Measurements from ENCODE around the gene RERE. TPM values are rescaled to one million over a fixed set of nuclear protein-coding genes. Genes with fewer than 3 reads are reported as not detected.

Gene RERE
- polyA plus RNA-seq, 3 donors from 2014 or later: 3.8 to 5.9 (median 3.8) TPM

- no peak for DNase-seq
- Mint-ChIP-seq H3K27ac (peak overlapping the region in 1 of 6 donors; percentile 72), H3K9me3 (no peaks in the 10 kb centered on the region), H3K36me3 (peaks cover 0 to 4% (median 0%) of the 10 kb centered on the region in 3 donors), H3K4me1 (peaks cover 69 to 78% of the 10 kb centered on the region in 2 donors), H3K27me3 (ENCODE audit: low read depth in 3 of 3) (peaks cover 0 to 2% (median 0%) of the 10 kb centered on the region in 3 donors), H3K4me3 (peak overlapping the region; percentile 21 to 73 (median 33))
Observed at GRCh38 chr1:8379513-8380186, 437.8 kb downstream of the RERE start.

GRCh38 chr1:8378981-8379470 is 438.4 kb downstream of the RERE start:
- Mint-ChIP-seq H3K27ac (peak overlapping the region in 4 of 6 donors; percentile 49 to 91 (median 66)), H3K4me1 (peaks cover 66 to 75% of the 10 kb centered on the region in 2 donors), H3K27me3 (ENCODE audit: low read depth in 3 of 3) (peaks cover 0 to 2% (median 0%) of the 10 kb centered on the region in 3 donors), H3K36me3 (peaks cover 0 to 4% (median 0%) of the 10 kb centered on the region in 3 donors), H3K9me3 (no peaks in the 10 kb centered on the region), H3K4me3 (peak overlapping the region in 4 of 5 donors; percentile 30 to 73 (median 49))
- DNase-seq: peak; percentile 17 to 22 (median 19)

- H3K4me1 Mint-ChIP-seq: peaks cover 59 to 71% of the 10 kb centered on the region in 2 donors
- no peak for DNase-seq
- H3K9me3 Mint-ChIP-seq: no peaks in the 10 kb centered on the region
- no peak overlapping the region for H3K4me3 Mint-ChIP-seq
- peaks cover 0 to 4% (median 0%) of the 10 kb centered on the region in 3 donors for H3K36me3 Mint-ChIP-seq
- no peak overlapping the region for H3K27ac Mint-ChIP-seq
- H3K27me3 Mint-ChIP-seq (ENCODE audit: low read depth in 3 of 3): peaks cover 0 to 2% (median 0%) of the 10 kb centered on the region in 3 donors
Observed at GRCh38 chr1:8378178-8378577, 439.3 kb downstream of the RERE start.

DNA sequence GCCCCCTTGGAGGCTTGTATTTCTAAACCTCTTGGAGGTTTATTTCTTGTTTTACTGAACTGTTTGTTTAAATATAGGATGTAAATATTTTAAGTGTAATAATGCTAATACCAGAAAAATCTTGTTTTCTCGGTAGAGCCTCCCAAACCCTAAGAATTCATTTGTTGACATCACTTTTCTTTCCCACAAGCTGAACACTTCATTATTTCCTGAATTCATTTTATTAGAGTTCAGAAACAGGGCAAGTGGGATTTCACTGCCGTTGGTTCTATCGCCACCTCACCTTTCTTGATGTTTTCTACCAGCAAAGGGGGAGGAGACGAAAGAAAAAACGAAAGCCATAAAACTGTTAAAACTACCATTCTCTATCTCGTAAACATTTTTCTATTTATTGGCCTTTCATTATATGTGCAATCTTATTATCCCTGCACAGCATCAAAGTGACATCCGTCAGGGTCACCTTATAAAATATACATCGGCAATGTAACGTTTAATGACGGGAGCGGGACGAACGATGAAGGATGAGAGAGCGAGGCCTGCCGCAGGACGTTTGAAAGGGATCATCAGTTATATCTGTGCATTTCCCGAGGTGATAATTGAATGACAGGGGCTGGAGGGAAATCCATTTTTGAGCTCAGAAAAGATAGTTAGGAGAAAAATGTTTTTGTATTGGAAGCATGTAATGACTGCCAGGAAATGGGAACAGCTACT is 440.0 kb downstream of the RERE start:
- peak overlapping the region in 1 of 6 donors; percentile 6 for H3K27ac Mint-ChIP-seq
- H3K4me1 Mint-ChIP-seq: peaks cover 51 to 64% of the 10 kb centered on the region in 2 donors
- H3K36me3 Mint-ChIP-seq: peaks cover 0 to 4% (median 0%) of the 10 kb centered on the region in 3 donors
- no peak overlapping the region for H3K4me3 Mint-ChIP-seq
- DNase-seq: no peak
- H3K27me3 Mint-ChIP-seq (ENCODE audit: low read depth in 3 of 3): peaks cover 0 to 2% (median 0%) of the 10 kb centered on the region in 3 donors
- no peaks in the 10 kb centered on the region for H3K9me3 Mint-ChIP-seq

DNA sequence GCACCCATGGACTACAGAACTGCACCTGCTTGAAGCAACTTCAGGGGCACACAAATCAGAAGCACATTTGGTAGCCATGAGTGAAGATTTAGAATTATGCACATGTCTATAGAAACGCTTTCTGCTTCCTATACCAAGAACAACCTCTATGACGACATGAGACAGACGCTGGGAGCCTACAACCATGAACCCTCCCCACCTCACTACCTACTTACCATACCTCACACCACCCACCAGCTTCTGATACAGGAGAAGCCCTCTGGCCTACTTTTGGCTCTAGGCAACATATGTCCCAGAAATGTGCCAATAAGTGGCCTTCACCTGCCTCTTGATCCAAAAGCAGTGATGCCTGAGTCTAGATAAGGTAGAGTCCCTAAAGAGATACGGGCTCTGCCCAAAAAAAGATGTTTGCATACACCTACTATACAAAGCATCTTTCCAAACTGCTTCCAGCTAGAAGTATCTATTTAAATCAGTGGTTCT is 441.0 kb downstream of the RERE start:
- Mint-ChIP-seq H3K27me3 (ENCODE audit: low read depth in 3 of 3) (peaks cover 0 to 2% (median 0%) of the 10 kb centered on the region in 3 donors), H3K4me3 (no peak overlapping the region), H3K36me3 (peaks cover 0 to 4% (median 0%) of the 10 kb centered on the region in 3 donors), H3K27ac (peak overlapping the region in 2 of 6 donors; percentile 1 to 45), H3K4me1 (peaks cover 44 to 55% of the 10 kb centered on the region in 2 donors), H3K9me3 (no peaks in the 10 kb centered on the region)
- DNase-seq: no peak

DNA sequence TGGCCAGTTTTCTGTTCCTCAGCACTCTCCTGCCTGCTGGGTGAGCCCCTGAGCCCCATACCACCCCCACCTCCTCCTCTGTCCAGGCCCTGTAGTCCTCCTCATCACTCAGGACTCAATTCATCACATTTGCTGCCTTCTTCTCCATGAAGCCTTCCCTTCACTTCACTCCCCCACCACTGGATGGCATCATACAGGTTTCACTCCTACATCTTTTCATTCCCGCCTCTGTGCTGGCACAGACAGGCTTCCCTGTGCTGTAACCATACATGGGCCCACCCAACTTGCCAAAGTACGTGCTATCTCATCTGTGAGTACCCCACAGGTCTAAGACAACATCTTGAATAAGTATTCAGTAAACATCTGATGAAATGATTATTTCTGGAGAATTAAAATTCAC is 442.6 kb downstream of the RERE start:
- H3K27me3 Mint-ChIP-seq (ENCODE audit: low read depth in 3 of 3): no peaks in the 10 kb centered on the region
- peaks cover 34 to 42% of the 10 kb centered on the region in 2 donors for H3K4me1 Mint-ChIP-seq
- no peak overlapping the region for H3K27ac Mint-ChIP-seq
- H3K9me3 Mint-ChIP-seq: no peaks in the 10 kb centered on the region
- H3K36me3 Mint-ChIP-seq: no peaks in the 10 kb centered on the region
- no peak overlapping the region for H3K4me3 Mint-ChIP-seq
- no peak for DNase-seq

GRCh38 chr1:8374356-8374755 is 443.1 kb downstream of the RERE start:
- no peaks in the 10 kb centered on the region for H3K9me3 Mint-ChIP-seq
- H3K27me3 Mint-ChIP-seq (ENCODE audit: low read depth in 3 of 3): no peaks in the 10 kb centered on the region
- H3K4me1 Mint-ChIP-seq: peaks cover 32 to 42% of the 10 kb centered on the region in 2 donors
- no peak overlapping the region for H3K27ac Mint-ChIP-seq
- no peak for DNase-seq
- H3K4me3 Mint-ChIP-seq: no peak overlapping the region
- H3K36me3 Mint-ChIP-seq: no peaks in the 10 kb centered on the region

- H3K9me3 Mint-ChIP-seq: no peaks in the 10 kb centered on the region
- H3K36me3 Mint-ChIP-seq: no peaks in the 10 kb centered on the region
- H3K27ac Mint-ChIP-seq: peak overlapping the region in 1 of 6 donors; percentile 34
- no peak overlapping the region for H3K4me3 Mint-ChIP-seq
- DNase-seq: no peak
- H3K27me3 Mint-ChIP-seq (ENCODE audit: low read depth in 3 of 3): no peaks in the 10 kb centered on the region
- H3K4me1 Mint-ChIP-seq: peaks cover 32 to 41% of the 10 kb centered on the region in 2 donors
Observed at GRCh38 chr1:8373581-8374241, 443.7 kb downstream of the RERE start.

DNA sequence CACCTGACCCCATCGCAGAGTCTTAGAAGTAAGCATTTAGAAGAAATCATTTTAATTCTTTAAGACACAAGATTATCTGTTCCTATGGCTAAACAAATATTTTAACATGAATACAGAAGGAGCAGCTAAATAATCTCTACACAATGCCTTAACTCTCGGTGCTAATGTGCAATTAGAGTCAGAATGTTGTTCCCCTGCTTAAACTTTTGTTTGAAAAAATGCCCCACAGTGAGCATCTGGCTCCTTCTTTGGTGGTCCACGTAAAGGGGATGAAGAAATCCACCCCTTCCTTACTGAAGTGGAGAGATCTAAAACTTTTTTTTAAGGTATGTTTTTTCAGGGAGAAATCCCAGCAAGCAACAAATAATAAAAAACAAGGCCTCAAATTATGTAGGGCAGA is 444.3 kb downstream of the RERE start:
- H3K27ac Mint-ChIP-seq: no peak overlapping the region
- no peaks in the 10 kb centered on the region for H3K9me3 Mint-ChIP-seq
- DNase-seq: no peak
- H3K4me1 Mint-ChIP-seq: peaks cover 27 to 35% of the 10 kb centered on the region in 2 donors
- H3K36me3 Mint-ChIP-seq: no peaks in the 10 kb centered on the region
- H3K4me3 Mint-ChIP-seq: no peak overlapping the region
- H3K27me3 Mint-ChIP-seq (ENCODE audit: low read depth in 3 of 3): no peaks in the 10 kb centered on the region

DNA sequence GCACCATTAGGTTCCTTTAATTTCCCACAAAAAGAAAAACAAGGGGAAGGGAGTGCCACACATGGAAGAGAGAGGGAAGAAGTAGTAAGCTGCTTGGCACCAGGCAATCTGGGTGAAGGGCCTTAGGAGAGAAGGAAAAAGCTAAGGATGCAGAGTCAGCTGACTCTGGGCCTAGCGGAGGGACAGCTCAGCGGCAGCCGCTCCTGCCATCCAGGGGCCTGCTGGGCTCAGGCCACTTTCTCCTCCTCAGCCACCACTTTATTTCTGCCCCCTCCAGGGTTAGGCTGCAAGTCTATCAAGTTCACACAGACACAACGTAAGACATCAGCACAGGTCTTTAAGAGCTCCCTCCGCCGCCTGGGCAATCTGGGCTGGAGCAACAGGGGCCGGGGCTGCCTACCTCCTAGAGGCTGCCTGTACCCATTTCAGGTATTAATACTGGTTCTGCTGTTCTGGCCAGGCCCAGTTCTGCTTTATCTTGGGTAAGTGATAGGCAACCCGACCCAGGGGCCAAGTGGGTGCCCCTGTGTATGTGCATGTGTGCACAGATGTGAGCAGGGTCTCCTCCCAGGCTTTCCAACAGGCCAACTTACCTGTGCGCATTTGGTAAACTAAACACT is 446.0 kb downstream of the RERE start:
- Mint-ChIP-seq H3K27ac (no peak overlapping the region), H3K9me3 (no peaks in the 10 kb centered on the region), H3K36me3 (peaks cover 0 to 5% (median 0%) of the 10 kb centered on the region in 3 donors), H3K27me3 (ENCODE audit: low read depth in 3 of 3) (no peaks in the 10 kb centered on the region), H3K4me1 (peaks cover 26 to 32% of the 10 kb centered on the region in 2 donors), H3K4me3 (no peak overlapping the region)
- DNase-seq: no peak

DNA sequence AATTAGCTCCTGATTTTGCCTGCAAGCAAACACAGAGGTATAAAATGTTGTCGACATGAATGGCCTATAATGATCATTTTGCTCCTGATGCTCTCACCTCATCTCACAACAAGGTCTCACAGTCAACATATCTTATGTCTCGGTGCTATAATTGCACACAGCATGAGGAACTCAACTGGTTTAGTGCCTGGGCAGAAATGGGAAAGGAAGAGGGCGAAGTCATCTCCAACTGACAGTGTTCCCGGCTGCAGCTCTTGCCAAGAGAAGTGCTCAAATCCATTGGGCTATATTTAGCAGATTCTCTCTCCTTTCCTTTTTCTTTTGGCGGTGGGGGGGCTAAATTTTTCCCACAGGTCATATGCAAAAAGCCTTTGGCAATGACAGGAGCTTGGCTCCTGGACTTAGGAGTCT is 446.5 kb downstream of the RERE start:
- Mint-ChIP-seq H3K9me3 (no peaks in the 10 kb centered on the region), H3K36me3 (peaks cover 0 to 5% (median 0%) of the 10 kb centered on the region in 3 donors), H3K4me3 (no peak overlapping the region), H3K4me1 (peaks cover 20 to 28% of the 10 kb centered on the region in 2 donors), H3K27ac (no peak overlapping the region), H3K27me3 (ENCODE audit: low read depth in 3 of 3) (no peaks in the 10 kb centered on the region)
- DNase-seq: no peak

DNA sequence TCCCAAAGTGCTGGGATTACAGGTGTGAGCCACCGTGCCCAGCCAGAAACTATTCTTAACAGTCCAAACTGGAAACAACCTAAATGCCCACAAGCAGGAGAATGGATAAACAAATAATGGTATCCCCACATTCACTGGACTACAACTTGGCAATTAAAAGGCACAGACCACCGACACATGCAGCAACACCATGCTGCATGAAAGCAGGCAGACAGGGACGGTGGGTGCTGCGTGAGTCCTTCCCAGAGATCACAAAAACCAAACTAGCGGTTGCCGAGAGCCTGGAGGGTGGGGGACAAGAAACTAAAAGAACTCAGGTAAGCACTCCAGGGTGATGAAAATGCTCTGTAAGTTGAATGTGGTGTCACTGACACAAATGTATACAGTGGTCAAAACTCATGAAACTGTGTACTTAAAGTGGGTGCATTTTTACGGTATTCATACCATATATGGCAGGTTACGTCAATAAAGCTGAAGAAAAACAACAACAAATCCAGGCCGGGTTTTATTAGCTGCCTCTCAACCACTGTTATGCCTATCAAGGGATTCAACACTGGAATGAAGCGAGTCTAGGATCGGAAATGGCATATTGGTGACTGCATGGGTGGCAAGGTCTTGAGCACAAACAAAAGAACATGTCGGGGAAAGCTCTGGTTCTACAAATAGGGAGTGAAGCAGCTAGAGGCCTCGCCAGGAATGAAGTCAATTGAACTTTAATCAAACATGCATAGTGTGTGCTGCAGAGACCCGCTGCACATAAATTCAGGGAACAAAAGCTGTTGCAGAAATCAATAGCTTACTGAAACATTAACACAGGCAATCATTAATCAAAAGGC is 447.2 kb downstream of the RERE start:
- H3K4me3 Mint-ChIP-seq: no peak overlapping the region
- peak overlapping the region in 2 of 6 donors; percentile 40 to 69 for H3K27ac Mint-ChIP-seq
- H3K36me3 Mint-ChIP-seq: peaks cover 0 to 6% (median 0%) of the 10 kb centered on the region in 3 donors
- H3K9me3 Mint-ChIP-seq: no peaks in the 10 kb centered on the region
- peaks cover 17 to 28% of the 10 kb centered on the region in 2 donors for H3K4me1 Mint-ChIP-seq
- no peaks in the 10 kb centered on the region for H3K27me3 Mint-ChIP-seq (ENCODE audit: low read depth in 3 of 3)
- DNase-seq: no peak
